ENCODE data around the gene LRRC26. TPM values are rescaled to one million over a fixed set of nuclear protein-coding genes. Genes with fewer than 3 reads are reported as not detected.

The LRRC26 gene
- polyA plus RNA-seq, 1 donor = 12.0 TPM

GRCh38 chr9:137213160-137214060 is 43.6 kb upstream of the LRRC26 start:
- H3K27me3 ChIP-seq (ENCODE audit: control insufficient read depth, insufficient read depth, low read length) = no peaks in the 10 kb centered on the region
- H3K4me3 ChIP-seq (ENCODE audit: low read length) = no peak overlapping the region
- peaks cover 18% of the 10 kb centered on the region for H3K4me1 ChIP-seq (ENCODE audit: control insufficient read depth, insufficient read depth, low read length)
- no peak for DNase-seq
- H3K36me3 ChIP-seq (ENCODE audit: control insufficient read depth, insufficient read depth, low read length) = peaks cover 17% of the 10 kb centered on the region
- WGBS (ENCODE audit: insufficient coverage, low lambda C conversion rate) = no CpG with 5 or more reads among the region's 49 CpGs
- no peak overlapping the region for H3K27ac ChIP-seq (ENCODE audit: low read length)
- H3K9me3 ChIP-seq (ENCODE audit: control insufficient read depth, low read depth, low read length) = no peaks in the 10 kb centered on the region

GRCh38 chr9:137212520-137212919 is 42.7 kb upstream of the LRRC26 start:
- H3K36me3 ChIP-seq (ENCODE audit: control insufficient read depth, insufficient read depth, low read length) = peaks cover 17% of the 10 kb centered on the region
- H3K4me3 ChIP-seq (ENCODE audit: low read length) = no peak overlapping the region

GRCh38 chr9:137211532-137211931 is 41.7 kb upstream of the LRRC26 start:
- Histone ChIP-seq H3K27me3 (ENCODE audit: control insufficient read depth, insufficient read depth, low read length) (no peaks in the 10 kb centered on the region), H3K36me3 (ENCODE audit: control insufficient read depth, insufficient read depth, low read length) (peaks cover 17% of the 10 kb centered on the region), H3K9me3 (ENCODE audit: control insufficient read depth, low read depth, low read length) (no peaks in the 10 kb centered on the region), H3K27ac (ENCODE audit: low read length) (no peak overlapping the region), H3K4me3 (ENCODE audit: low read length) (no peak overlapping the region), H3K4me1 (ENCODE audit: control insufficient read depth, insufficient read depth, low read length) (peaks cover 1% of the 10 kb centered on the region)
- WGBS (ENCODE audit: insufficient coverage, low lambda C conversion rate) = 90% methylated on average over 2 of the region's 13 CpGs
- DNase-seq = no peak

More at GRCh38 chr9:137212520-137212919, 42.7 kb upstream of the LRRC26 start:
- H3K27ac ChIP-seq (ENCODE audit: low read length) = no peak overlapping the region
- no peaks in the 10 kb centered on the region for H3K9me3 ChIP-seq (ENCODE audit: control insufficient read depth, low read depth, low read length)
- no peak for DNase-seq
- H3K4me1 ChIP-seq (ENCODE audit: control insufficient read depth, insufficient read depth, low read length) = peaks cover 9% of the 10 kb centered on the region
- no peaks in the 10 kb centered on the region for H3K27me3 ChIP-seq (ENCODE audit: control insufficient read depth, insufficient read depth, low read length)
- no CpG with 5 or more reads among the region's 21 CpGs for WGBS (ENCODE audit: insufficient coverage, low lambda C conversion rate)

- 93% methylated on average over 3 of the region's 7 CpGs for WGBS (ENCODE audit: insufficient coverage, low lambda C conversion rate)
- H3K4me1 ChIP-seq (ENCODE audit: control insufficient read depth, insufficient read depth, low read length) = peaks cover 21% of the 10 kb centered on the region
These were observed 36.8 kb upstream of the LRRC26 start for GRCh38 chr9:137206602-137207001.

GRCh38 chr9:137205126-137206069 is 35.5 kb upstream of the LRRC26 start, which contains the start of the genes NDOR1 and TMEM203:
TSS of gene NDOR1 (plus strand) at chr9:137205700. CDS start at chr9:137205778, 78 bp downstream.
TSS of gene TMEM203 (minus strand) at chr9:137205648. CDS start at chr9:137205414, 234 bp downstream.
- WGBS (ENCODE audit: insufficient coverage, low lambda C conversion rate) = 0% methylated on average over 1 of the region's 98 CpGs
- H3K9me3 ChIP-seq (ENCODE audit: control insufficient read depth, low read depth, low read length) = no peaks in the 10 kb centered on the region

More at GRCh38 chr9:137206602-137207001, 36.8 kb upstream of the LRRC26 start:
- peak overlapping the region; percentile 95 for H3K4me3 ChIP-seq (ENCODE audit: low read length)
- DNase-seq = no peak
- H3K27me3 ChIP-seq (ENCODE audit: control insufficient read depth, insufficient read depth, low read length) = no peaks in the 10 kb centered on the region
- H3K36me3 ChIP-seq (ENCODE audit: control insufficient read depth, insufficient read depth, low read length) = peaks cover 6% of the 10 kb centered on the region
- no peaks in the 10 kb centered on the region for H3K9me3 ChIP-seq (ENCODE audit: control insufficient read depth, low read depth, low read length)
- no peak overlapping the region for H3K27ac ChIP-seq (ENCODE audit: low read length)

GRCh38 chr9:137204731-137205125 is 34.9 kb upstream of the LRRC26 start:
- H3K27ac ChIP-seq (ENCODE audit: low read length) = peak overlapping the region; percentile 48
- peak overlapping the region; percentile 95 for H3K4me3 ChIP-seq (ENCODE audit: low read length)
- H3K4me1 ChIP-seq (ENCODE audit: control insufficient read depth, insufficient read depth, low read length) = peaks cover 27% of the 10 kb centered on the region
- DNase-seq = no peak
- peaks cover 4% of the 10 kb centered on the region for H3K36me3 ChIP-seq (ENCODE audit: control insufficient read depth, insufficient read depth, low read length)
- H3K9me3 ChIP-seq (ENCODE audit: control insufficient read depth, low read depth, low read length) = no peaks in the 10 kb centered on the region
- WGBS (ENCODE audit: insufficient coverage, low lambda C conversion rate) = 20% methylated on average over 1 of the region's 21 CpGs
- no peaks in the 10 kb centered on the region for H3K27me3 ChIP-seq (ENCODE audit: control insufficient read depth, insufficient read depth, low read length)

More at GRCh38 chr9:137205126-137206069, 35.5 kb upstream of the LRRC26 start, which contains the start of the genes NDOR1 and TMEM203:
- DNase-seq = peak; percentile 81 to 86
- H3K27ac ChIP-seq (ENCODE audit: low read length) = peak within 1 kb of the TSS; percentile 48
- H3K4me1 ChIP-seq (ENCODE audit: control insufficient read depth, insufficient read depth, low read length) = peaks cover 27% of the 10 kb centered on the region
- peaks cover 6% of the 10 kb centered on the region for H3K36me3 ChIP-seq (ENCODE audit: control insufficient read depth, insufficient read depth, low read length)
- peak within 1 kb of the TSS; percentile 95 for H3K4me3 ChIP-seq (ENCODE audit: low read length)
- H3K27me3 ChIP-seq (ENCODE audit: control insufficient read depth, insufficient read depth, low read length) = no peaks in the 10 kb centered on the region

GRCh38 chr9:137202966-137203365 is 33.1 kb upstream of the LRRC26 start:
- no peak overlapping the region for H3K4me3 ChIP-seq (ENCODE audit: low read length)
- H3K27ac ChIP-seq (ENCODE audit: low read length) = no peak overlapping the region
- no CpG with 5 or more reads among the region's 8 CpGs for WGBS (ENCODE audit: insufficient coverage, low lambda C conversion rate)
- no peaks in the 10 kb centered on the region for H3K9me3 ChIP-seq (ENCODE audit: control insufficient read depth, low read depth, low read length)
- peaks cover 42% of the 10 kb centered on the region for H3K4me1 ChIP-seq (ENCODE audit: control insufficient read depth, insufficient read depth, low read length)
- no peaks in the 10 kb centered on the region for H3K27me3 ChIP-seq (ENCODE audit: control insufficient read depth, insufficient read depth, low read length)
- no peak for DNase-seq
- H3K36me3 ChIP-seq (ENCODE audit: control insufficient read depth, insufficient read depth, low read length) = peaks cover 3% of the 10 kb centered on the region

GRCh38 chr9:137201205-137201868 is 31.5 kb upstream of the LRRC26 start:
- H3K36me3 ChIP-seq (ENCODE audit: control insufficient read depth, insufficient read depth, low read length) = peaks cover 3% of the 10 kb centered on the region
- no CpG with 5 or more reads among the region's 23 CpGs for WGBS (ENCODE audit: insufficient coverage, low lambda C conversion rate)

GRCh38 chr9:137200311-137201204 is 30.7 kb upstream of the LRRC26 start, which contains the start of gene TPRN:
TSS of gene TPRN (minus strand) at chr9:137200741. CDS start at chr9:137200711, 30 bp downstream.
- H3K27ac ChIP-seq (ENCODE audit: low read length) = peak within 1 kb of the TSS; percentile 83
- H3K27me3 ChIP-seq (ENCODE audit: control insufficient read depth, insufficient read depth, low read length) = no peaks in the 10 kb centered on the region
- H3K9me3 ChIP-seq (ENCODE audit: control insufficient read depth, low read depth, low read length) = no peaks in the 10 kb centered on the region
- peaks cover 3% of the 10 kb centered on the region for H3K36me3 ChIP-seq (ENCODE audit: control insufficient read depth, insufficient read depth, low read length)
- H3K4me1 ChIP-seq (ENCODE audit: control insufficient read depth, insufficient read depth, low read length) = peaks cover 60% of the 10 kb centered on the region
- DNase-seq = peak; percentile 99 to 100
- peak within 1 kb of the TSS; percentile 76 for H3K4me3 ChIP-seq (ENCODE audit: low read length)
- no CpG with 5 or more reads among the region's 118 CpGs for WGBS (ENCODE audit: insufficient coverage, low lambda C conversion rate)

More at GRCh38 chr9:137201205-137201868, 31.5 kb upstream of the LRRC26 start:
- Histone ChIP-seq H3K4me1 (ENCODE audit: control insufficient read depth, insufficient read depth, low read length) (peaks cover 55% of the 10 kb centered on the region), H3K27ac (ENCODE audit: low read length) (peak overlapping the region; percentile 82), H3K9me3 (ENCODE audit: control insufficient read depth, low read depth, low read length) (no peaks in the 10 kb centered on the region), H3K4me3 (ENCODE audit: low read length) (peak overlapping the region; percentile 76), H3K27me3 (ENCODE audit: control insufficient read depth, insufficient read depth, low read length) (no peaks in the 10 kb centered on the region)
- DNase-seq = no peak
